Sigmoid colon (tissue), 4 donors: ENCODE measurements around the gene KLHL8.

Source experiments
- EP300 ChIP-seq, 4 donors: sonication (generic); formaldehyde crosslinking; IDR thresholded peaks; one replicate each; pipeline ENCODE4 v1.6.1; 2017; ENCODE audit warnings: antibody characterized with exemption in 4 of 4
- POLR2A ChIP-seq, 2 donors: fragments of 450-650 bp; IDR thresholded peaks; one replicate each; pipeline ENCODE4 v1.6.1; 2016; ENCODE audit warnings: antibody characterized with exemption in 2 of 2, mild to moderate bottlenecking in 2 of 2, moderate library complexity in 2 of 2
- POLR2AphosphoS5 ChIP-seq, 4 donors: sonication (generic); formaldehyde crosslinking; IDR thresholded peaks; one replicate each; pipeline ENCODE4 v1.6.1; 2017; ENCODE audit warnings: antibody characterized with exemption in 4 of 4
- TF ChIP-seq, protein P1 (sequence below), 4 experiments: fragments of 450-650 bp in 3 of 4; fragments of 200-600 bp in 1 of 4; IDR thresholded peaks; one replicate each; pipeline ENCODE4 v1.5.1; 2016 to 2019; ENCODE audit warnings: antibody characterized with exemption in 4 of 4, mild to moderate bottlenecking in 3 of 4, moderate library complexity in 2 of 4

GRCh38 chr4:87266986-87267385, 46.6 kb upstream of the KLHL8 start:
- TF ChIP-seq POLR2AphosphoS5 (IDR thresholded peaks at IDR 0.05) (no peak), EP300 (IDR thresholded peaks at IDR 0.05) (no peak), POLR2A (IDR thresholded peaks at IDR 0.05) (no peak)
- TF ChIP-seq, protein P1, sequence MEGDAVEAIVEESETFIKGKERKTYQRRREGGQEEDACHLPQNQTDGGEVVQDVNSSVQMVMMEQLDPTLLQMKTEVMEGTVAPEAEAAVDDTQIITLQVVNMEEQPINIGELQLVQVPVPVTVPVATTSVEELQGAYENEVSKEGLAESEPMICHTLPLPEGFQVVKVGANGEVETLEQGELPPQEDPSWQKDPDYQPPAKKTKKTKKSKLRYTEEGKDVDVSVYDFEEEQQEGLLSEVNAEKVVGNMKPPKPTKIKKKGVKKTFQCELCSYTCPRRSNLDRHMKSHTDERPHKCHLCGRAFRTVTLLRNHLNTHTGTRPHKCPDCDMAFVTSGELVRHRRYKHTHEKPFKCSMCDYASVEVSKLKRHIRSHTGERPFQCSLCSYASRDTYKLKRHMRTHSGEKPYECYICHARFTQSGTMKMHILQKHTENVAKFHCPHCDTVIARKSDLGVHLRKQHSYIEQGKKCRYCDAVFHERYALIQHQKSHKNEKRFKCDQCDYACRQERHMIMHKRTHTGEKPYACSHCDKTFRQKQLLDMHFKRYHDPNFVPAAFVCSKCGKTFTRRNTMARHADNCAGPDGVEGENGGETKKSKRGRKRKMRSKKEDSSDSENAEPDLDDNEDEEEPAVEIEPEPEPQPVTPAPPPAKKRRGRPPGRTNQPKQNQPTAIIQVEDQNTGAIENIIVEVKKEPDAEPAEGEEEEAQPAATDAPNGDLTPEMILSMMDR (IDR thresholded peaks at IDR 0.05) = no peak
